Measurements from ENCODE around the gene HTR3C.

DNA sequence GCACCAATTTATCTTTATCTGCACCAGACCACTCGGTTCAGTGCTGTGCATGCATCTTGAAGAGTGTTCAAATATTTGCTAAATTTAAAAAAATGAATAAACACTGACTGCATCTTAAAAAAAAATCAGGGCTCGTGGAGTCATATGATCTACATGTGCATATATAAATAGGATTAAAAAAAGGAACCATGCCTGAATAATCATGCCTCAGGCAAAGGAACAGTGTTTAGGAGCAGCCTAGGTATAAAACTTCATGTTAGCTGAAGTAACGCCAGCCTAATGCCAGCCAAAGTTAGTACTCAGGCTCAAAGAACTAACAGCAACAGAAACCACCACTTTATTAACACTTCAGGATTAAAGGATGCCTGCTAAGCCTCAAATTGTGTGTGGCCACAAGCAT, 44.7 kb upstream of the HTR3C start:
- TF ChIP-seq, protein P1, sequence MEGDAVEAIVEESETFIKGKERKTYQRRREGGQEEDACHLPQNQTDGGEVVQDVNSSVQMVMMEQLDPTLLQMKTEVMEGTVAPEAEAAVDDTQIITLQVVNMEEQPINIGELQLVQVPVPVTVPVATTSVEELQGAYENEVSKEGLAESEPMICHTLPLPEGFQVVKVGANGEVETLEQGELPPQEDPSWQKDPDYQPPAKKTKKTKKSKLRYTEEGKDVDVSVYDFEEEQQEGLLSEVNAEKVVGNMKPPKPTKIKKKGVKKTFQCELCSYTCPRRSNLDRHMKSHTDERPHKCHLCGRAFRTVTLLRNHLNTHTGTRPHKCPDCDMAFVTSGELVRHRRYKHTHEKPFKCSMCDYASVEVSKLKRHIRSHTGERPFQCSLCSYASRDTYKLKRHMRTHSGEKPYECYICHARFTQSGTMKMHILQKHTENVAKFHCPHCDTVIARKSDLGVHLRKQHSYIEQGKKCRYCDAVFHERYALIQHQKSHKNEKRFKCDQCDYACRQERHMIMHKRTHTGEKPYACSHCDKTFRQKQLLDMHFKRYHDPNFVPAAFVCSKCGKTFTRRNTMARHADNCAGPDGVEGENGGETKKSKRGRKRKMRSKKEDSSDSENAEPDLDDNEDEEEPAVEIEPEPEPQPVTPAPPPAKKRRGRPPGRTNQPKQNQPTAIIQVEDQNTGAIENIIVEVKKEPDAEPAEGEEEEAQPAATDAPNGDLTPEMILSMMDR (IDR thresholded peaks at IDR 0.05): no peak
- no peak for TF ChIP-seq POLR2A (IDR thresholded peaks at IDR 0.05)

Data from lower leg skin (tissue), 3 donors.